Activated T-cell treated with anti-CD3 and anti-CD28 coated beads, Interleukin-2, amount 50 U/mL, for 1 hour (primary cell): Measurements from ENCODE around the gene JMJD7.

ENCODE experiments used
- DNase-seq: peaks from one replicate; pipeline ENCODE4 v3.0.0-alpha.2; 2020

JMJD7 gene

GRCh38 chr15:41823502-41823901 lies 4.4 kb upstream of the JMJD7 start:
- DNase-seq = no peak

GRCh38 chr15:41824062-41824745 lies 3.7 kb upstream of the JMJD7 start:
- no peak for DNase-seq

- no peak for DNase-seq
Measured at GRCh38 chr15:41825145-41825544, 2.7 kb upstream of the JMJD7 start.

GRCh38 chr15:41825572-41826535 lies 2.0 kb upstream of the JMJD7 start:
- no peak for DNase-seq

- no peak for DNase-seq
Measured at GRCh38 chr15:41827290-41827879, 507 bp upstream of the JMJD7 start.

- DNase-seq = no peak
Measured at GRCh38 chr15:41828807-41829141, 882 bp downstream of the JMJD7 start.

- no peak for DNase-seq
Measured at GRCh38 chr15:41829959-41830646, 2.2 kb downstream of the JMJD7 start.

- DNase-seq = peak; percentile 38
Measured at GRCh38 chr15:41831291-41831690, 3.4 kb downstream of the JMJD7 start.

GRCh38 chr15:41832208-41832607 lies 4.3 kb downstream of the JMJD7 start:
- DNase-seq = no peak

GRCh38 chr15:41832875-41833274 lies 5.0 kb downstream of the JMJD7 start:
- DNase-seq = no peak

GRCh38 chr15:41834096-41834495 lies 6.2 kb downstream of the JMJD7 start:
- no peak for DNase-seq

GRCh38 chr15:41836073-41836472 lies 8.2 kb downstream of the JMJD7 start:
- DNase-seq = no peak

- DNase-seq = no peak
Measured at GRCh38 chr15:41836713-41837454, 9.0 kb downstream of the JMJD7 start.

GRCh38 chr15:41838400-41838897 lies 10.6 kb downstream of the JMJD7 start, which contains the start of gene PLA2G4B:
TSS of gene PLA2G4B (plus strand) at chr15:41838847. CDS start at chr15:41838914, 67 bp downstream.
- DNase-seq = no peak

- DNase-seq = no peak
Measured at GRCh38 chr15:41839781-41840491, 12.0 kb downstream of the JMJD7 start.

GRCh38 chr15:41840673-41841072 lies 12.8 kb downstream of the JMJD7 start:
- DNase-seq = no peak

- DNase-seq = no peak
Measured at GRCh38 chr15:41841131-41841530, 13.2 kb downstream of the JMJD7 start.

GRCh38 chr15:41842229-41842628 lies 14.3 kb downstream of the JMJD7 start:
- DNase-seq = no peak

- DNase-seq = no peak
Measured at GRCh38 chr15:41843571-41843970, 15.7 kb downstream of the JMJD7 start.

GRCh38 chr15:41844814-41845213 lies 16.9 kb downstream of the JMJD7 start:
- DNase-seq = no peak

- no peak for DNase-seq
Measured at GRCh38 chr15:41847206-41847605, 19.3 kb downstream of the JMJD7 start.
